Measurements from ENCODE around the gene CA10.

CA10 gene

DNA sequence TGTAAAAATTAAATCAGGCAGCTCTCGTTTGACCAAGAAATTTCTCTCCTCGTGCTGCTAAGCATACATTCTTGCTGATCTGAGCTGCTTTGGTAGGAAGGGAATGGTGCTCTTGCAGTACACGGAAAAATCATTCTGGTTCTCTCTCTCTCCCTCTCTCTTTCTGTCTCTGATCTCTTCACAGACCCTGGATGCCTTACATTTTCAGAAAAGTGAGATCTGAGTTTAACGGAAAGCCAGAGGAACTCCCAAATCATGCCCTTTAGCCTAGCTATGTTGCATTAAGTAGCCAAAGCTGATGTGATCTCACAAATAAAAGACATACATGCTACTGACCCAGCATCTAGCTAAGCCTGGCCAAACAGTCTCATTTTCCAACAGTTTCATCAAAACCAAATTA, 4.0 kb downstream of the CA10 start:
- TF ChIP-seq, protein P1, sequence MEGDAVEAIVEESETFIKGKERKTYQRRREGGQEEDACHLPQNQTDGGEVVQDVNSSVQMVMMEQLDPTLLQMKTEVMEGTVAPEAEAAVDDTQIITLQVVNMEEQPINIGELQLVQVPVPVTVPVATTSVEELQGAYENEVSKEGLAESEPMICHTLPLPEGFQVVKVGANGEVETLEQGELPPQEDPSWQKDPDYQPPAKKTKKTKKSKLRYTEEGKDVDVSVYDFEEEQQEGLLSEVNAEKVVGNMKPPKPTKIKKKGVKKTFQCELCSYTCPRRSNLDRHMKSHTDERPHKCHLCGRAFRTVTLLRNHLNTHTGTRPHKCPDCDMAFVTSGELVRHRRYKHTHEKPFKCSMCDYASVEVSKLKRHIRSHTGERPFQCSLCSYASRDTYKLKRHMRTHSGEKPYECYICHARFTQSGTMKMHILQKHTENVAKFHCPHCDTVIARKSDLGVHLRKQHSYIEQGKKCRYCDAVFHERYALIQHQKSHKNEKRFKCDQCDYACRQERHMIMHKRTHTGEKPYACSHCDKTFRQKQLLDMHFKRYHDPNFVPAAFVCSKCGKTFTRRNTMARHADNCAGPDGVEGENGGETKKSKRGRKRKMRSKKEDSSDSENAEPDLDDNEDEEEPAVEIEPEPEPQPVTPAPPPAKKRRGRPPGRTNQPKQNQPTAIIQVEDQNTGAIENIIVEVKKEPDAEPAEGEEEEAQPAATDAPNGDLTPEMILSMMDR (conservative IDR thresholded peaks at IDR 0.05; ENCODE audit: low read depth, low read length), result no peak
- DNase-seq (ENCODE audit: low read depth), result no peak
- no peak overlapping the region for H3K4me3 ChIP-seq (ENCODE audit: low read length)

DNA sequence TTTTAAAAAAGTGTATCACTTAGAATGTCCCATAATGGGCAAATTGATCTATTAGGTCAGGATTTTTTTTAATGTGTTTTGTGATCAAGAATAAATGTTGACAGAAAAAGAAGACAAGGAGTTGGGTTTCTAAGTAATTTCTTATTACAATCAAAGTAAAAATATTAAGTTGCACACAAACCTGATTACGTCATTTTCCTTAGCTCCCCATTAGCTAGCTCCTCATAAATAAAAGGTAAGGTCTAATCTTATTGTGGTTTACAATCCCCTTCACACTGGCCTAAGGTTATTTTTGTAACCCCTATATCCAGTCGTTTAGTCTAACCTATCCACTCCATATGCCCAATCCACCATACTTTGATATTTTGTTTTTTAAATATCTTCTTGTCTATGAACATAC, 7.6 kb downstream of the CA10 start:
- TF ChIP-seq, protein P1 (conservative IDR thresholded peaks at IDR 0.05; ENCODE audit: low read depth, low read length), result no peak
- no peak for DNase-seq (ENCODE audit: low read depth)
- no peak overlapping the region for H3K4me3 ChIP-seq (ENCODE audit: low read length)

DNA sequence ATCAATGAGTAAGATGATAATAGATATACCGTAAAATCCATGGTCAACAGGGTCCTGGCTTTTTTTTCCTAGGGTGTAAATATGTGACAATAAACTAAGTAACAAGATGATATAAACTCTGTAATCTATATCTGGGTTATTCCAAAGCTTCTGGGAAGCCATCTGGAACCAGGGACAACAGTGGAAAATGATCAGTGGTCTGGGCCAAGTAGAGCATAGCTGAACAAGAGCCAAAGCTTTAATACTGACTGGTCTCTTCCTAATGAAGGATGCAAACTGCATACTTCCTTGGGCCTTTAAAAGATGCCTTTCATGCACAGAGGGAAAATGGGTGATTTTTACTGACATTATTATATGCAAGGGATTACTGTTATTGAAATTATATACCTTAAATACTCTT, 8.9 kb downstream of the CA10 start:
- TF ChIP-seq, protein P1 (conservative IDR thresholded peaks at IDR 0.05; ENCODE audit: low read depth, low read length), result no peak
- DNase-seq (ENCODE audit: low read depth), result no peak
- H3K4me3 ChIP-seq (ENCODE audit: low read length), result no peak overlapping the region

DNA sequence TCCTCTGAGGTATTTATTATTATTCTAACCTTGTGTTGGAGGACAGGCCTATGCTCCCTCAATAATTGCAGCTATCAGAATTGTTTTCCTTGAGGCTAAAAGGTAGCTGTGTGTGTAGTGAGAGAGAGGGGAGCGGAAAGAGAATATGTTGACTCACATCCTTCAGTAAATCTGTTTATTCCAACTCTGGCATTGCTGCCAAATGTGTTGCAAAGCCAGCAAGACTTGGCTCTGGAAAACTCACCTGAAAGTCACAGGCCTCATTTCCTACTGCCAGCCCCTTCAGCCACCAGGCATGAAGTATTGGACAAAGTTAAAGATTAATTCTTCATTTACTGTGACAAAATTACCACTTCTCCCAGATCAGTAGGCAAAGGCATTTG, 9.6 kb downstream of the CA10 start:
- H3K4me3 ChIP-seq (ENCODE audit: low read length), result no peak overlapping the region
- TF ChIP-seq, protein P1 (conservative IDR thresholded peaks at IDR 0.05; ENCODE audit: low read depth, low read length), result no peak
- DNase-seq (ENCODE audit: low read depth), result no peak

DNA sequence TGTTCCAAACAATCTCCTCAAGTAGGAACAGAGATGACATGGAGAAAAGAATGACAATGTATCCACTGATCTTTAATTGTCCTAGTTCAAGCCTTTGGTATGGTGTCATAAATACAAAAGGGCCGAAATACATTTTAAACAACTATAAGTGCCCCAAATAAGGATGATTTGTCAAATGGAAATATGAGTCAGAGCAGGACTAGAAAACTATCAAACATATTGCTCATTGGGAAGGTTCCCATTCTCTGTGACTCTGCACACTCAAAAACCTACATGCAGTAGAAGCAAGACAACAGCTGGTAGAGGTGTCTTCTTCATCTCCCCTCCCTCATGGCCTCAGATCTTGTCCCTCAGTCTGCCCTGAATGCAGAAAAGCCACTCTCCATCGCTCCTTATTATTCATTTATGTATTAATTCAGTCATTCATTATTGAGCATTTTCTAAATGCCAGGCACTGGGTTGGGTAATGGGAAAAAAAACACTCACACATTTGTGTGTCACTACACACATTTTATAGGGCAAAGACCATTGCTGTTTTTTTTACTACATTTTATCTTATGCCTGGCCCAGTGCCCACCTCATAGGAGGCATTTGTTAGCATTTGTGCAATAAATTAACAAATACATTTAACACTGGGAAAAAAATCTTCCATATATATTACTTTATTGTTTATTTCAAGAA, 10.1 kb downstream of the CA10 start:
- no peak overlapping the region for H3K4me3 ChIP-seq (ENCODE audit: low read length)
- no peak for DNase-seq (ENCODE audit: low read depth)
- TF ChIP-seq, protein P1 (conservative IDR thresholded peaks at IDR 0.05; ENCODE audit: low read depth, low read length), result no peak

DNA sequence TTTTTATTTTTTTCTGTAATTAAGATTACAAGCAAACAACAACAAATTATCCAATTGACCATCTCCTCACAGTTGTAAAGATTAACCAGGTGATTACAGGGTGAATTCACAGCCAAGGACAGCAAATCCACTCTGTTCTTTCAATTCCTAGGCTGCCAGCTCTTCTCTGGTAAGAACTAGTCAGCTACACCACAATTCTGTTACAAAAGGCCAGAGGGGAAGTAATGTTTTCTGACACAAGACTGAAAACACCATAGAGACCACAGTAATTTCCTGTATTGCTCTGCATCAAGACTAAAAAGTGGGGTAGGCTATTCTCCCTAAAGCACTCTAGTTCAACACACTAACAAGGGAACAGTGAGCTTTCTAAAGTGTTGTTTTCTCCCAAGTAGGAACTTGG, 10.6 kb downstream of the CA10 start:
- TF ChIP-seq, protein P1 (conservative IDR thresholded peaks at IDR 0.05; ENCODE audit: low read depth, low read length), result no peak
- no peak overlapping the region for H3K4me3 ChIP-seq (ENCODE audit: low read length)
- no peak for DNase-seq (ENCODE audit: low read depth)

DNA sequence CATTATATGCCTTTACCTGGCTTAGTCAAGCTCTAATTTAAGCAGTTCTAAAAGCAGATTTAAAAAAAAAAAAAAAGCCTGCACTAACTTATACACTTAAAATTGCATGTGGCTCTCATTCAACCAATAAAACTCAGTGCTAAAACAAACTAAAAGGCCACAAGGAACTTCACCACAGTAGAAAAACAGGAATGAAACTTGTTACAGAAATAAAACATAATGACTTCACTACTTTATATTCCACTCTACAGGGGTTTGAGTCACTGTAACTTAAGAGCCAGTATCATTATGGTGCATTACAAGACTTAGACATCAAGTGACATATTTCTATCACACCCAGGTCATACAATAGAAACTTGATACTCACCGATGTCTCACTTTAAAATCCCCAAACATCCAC, 11.1 kb downstream of the CA10 start:
- TF ChIP-seq, protein P1 (conservative IDR thresholded peaks at IDR 0.05; ENCODE audit: low read depth, low read length), result no peak
- no peak for DNase-seq (ENCODE audit: low read depth)
- no peak overlapping the region for H3K4me3 ChIP-seq (ENCODE audit: low read length)

Measured in retinal pigment epithelial cell (primary cell).